HG03469 (cell line): Measurements from ENCODE around the gene RANGAP1.
"Not testable (repeated sequence)": the region's sequence is repeated elsewhere in the genome, so short reads cannot be mapped to it uniquely, and the experiment has no call there.

ENCODE experiments used
- ATAC-seq: cut with Tn5 transposase; IDR thresholded peaks from one replicate; pipeline ENCODE4 v1.9.1; 2021; ENCODE audit warnings: mild to moderate bottlenecking, moderate library complexity, moderate number of reproducible peaks; ENCODE audit not compliant: unreplicated experiment

The RANGAP1 gene

GRCh38 chr22:41261541-41262249 is 24.3 kb downstream of the RANGAP1 start:
- ATAC-seq, result no peak

- ATAC-seq, result no peak
These were observed 25.1 kb downstream of the RANGAP1 start for GRCh38 chr22:41260871-41261270.

GRCh38 chr22:41259756-41260155 is 26.2 kb downstream of the RANGAP1 start:
- ATAC-seq, result not testable (repeated sequence)

- ATAC-seq, result no peak
These were observed 28.3 kb downstream of the RANGAP1 start for GRCh38 chr22:41257696-41258095.

- ATAC-seq, result no peak
These were observed 29.4 kb downstream of the RANGAP1 start for GRCh38 chr22:41256254-41257253.

GRCh38 chr22:41254230-41254629 is 31.8 kb downstream of the RANGAP1 start:
- no peak for ATAC-seq

GRCh38 chr22:41252365-41252764 is 33.6 kb downstream of the RANGAP1 start:
- ATAC-seq, result no peak

- no peak for ATAC-seq
These were observed 35.9 kb downstream of the RANGAP1 start for GRCh38 chr22:41250127-41250526.

- no peak for ATAC-seq
These were observed 36.5 kb downstream of the RANGAP1 start for GRCh38 chr22:41249442-41249841.

GRCh38 chr22:41248758-41249157 is 37.2 kb downstream of the RANGAP1 start:
- ATAC-seq, result no peak

- ATAC-seq, result no peak
These were observed 37.7 kb downstream of the RANGAP1 start for GRCh38 chr22:41248314-41248713.

GRCh38 chr22:41247703-41248102 is 38.3 kb downstream of the RANGAP1 start:
- ATAC-seq, result no peak

- no peak for ATAC-seq
These were observed 40.0 kb downstream of the RANGAP1 start for GRCh38 chr22:41245917-41246499.

- no peak for ATAC-seq
These were observed 42.6 kb downstream of the RANGAP1 start for GRCh38 chr22:41243361-41243760.

- ATAC-seq, result no peak
These were observed 43.4 kb downstream of the RANGAP1 start for GRCh38 chr22:41242396-41243117.

- ATAC-seq, result no peak
These were observed 44.8 kb downstream of the RANGAP1 start for GRCh38 chr22:41241133-41241676.

GRCh38 chr22:41240377-41241132 is 45.4 kb downstream of the RANGAP1 start, which contains the start of gene CHADL:
Gene CHADL (minus strand): TSS chr22:41240931. CDS start chr22:41240881, 50 bp downstream.
- ATAC-seq, result no peak

- ATAC-seq, result no peak
These were observed 46.4 kb downstream of the RANGAP1 start for GRCh38 chr22:41239443-41240128.
